GM21447 (cell line): ENCODE results near the gene NFIL3.
A peak's percentile ranks its signal among the peaks of the same experiment; 100 is the strongest.

Experiments
- ATAC-seq: cut with Tn5 transposase; IDR thresholded peaks from one replicate; pipeline ENCODE4 v1.9.1; 2021; ENCODE audit not compliant: unreplicated experiment

The NFIL3 gene

DNA sequence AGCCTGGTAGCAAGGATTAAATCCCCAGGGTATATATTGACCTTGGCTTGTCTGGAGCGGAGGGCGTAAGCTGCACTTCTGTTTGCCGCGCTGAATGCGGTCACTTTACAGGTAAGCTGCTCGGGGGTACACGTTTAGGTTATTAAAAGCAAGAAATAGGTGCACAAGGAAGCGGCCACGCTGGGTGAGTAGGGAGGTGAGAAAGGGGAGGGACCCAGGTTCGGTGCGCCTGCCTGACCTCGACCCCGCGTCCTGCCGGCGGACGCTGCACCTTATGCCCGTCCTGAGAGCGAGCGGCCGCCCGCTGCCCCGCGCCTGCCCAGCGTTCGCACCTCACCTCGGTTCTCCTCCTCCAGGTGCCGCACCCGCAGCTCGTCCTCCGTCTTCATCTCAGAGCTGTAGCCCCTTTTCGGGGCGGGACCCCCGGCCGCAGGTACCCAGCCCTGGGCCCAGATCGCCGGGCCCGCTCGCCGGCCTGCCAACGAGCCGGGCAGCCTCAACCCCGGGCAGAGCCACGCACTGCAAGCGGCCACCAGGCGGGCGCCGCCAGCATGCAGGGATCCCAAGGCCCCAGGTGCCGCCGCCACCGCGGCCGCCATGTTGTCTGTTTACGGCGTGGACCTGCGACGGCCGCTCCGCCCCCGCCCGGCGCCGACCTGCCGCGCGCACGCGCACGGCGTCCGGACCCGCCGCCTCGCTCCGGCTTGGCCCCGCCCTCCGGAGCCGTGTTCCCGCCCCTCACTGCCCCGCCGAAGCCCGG lies 62.2 kb downstream of the NFIL3 start, which contains the start of gene AUH:
TSS of gene AUH (minus strand) at position 628 of the 760 bp plus-strand sequence. CDS start at position 599, 29 bp downstream.
- ATAC-seq: peak; percentile 77

DNA sequence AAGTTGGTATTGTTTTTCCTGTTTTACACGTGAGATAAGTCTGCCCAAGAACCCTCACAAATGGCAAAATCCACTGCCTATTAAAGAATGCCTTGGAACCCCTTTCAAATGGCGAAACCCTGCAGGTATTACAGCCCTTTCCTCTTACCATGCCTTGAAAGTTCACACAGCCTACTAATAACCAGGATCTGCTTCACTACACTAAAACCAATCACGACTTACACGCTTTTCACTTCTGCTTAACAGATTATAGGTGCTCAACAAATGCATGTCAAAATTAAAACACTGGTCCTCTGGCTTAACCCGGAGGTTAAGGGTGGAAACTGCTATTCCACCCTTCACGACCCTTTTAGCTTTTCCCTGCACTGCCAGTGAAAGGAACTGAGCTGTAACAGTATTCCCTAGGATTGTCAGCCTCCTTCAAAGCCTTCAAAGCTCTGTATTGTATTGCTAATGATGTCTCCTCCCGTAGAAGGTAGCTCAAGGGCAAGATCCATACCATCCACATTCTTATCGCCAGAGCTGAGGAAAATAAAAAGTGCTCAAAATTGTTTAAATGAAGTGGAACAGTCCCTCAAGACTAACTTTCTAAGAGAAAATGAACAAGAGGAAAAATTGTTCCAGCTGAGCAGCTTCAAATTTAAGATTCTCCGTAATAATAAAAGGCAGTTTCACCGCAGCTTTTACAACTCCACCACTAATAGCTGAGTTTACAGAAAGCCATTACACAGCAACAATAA lies 62.9 kb downstream of the NFIL3 start:
- no peak for ATAC-seq

DNA sequence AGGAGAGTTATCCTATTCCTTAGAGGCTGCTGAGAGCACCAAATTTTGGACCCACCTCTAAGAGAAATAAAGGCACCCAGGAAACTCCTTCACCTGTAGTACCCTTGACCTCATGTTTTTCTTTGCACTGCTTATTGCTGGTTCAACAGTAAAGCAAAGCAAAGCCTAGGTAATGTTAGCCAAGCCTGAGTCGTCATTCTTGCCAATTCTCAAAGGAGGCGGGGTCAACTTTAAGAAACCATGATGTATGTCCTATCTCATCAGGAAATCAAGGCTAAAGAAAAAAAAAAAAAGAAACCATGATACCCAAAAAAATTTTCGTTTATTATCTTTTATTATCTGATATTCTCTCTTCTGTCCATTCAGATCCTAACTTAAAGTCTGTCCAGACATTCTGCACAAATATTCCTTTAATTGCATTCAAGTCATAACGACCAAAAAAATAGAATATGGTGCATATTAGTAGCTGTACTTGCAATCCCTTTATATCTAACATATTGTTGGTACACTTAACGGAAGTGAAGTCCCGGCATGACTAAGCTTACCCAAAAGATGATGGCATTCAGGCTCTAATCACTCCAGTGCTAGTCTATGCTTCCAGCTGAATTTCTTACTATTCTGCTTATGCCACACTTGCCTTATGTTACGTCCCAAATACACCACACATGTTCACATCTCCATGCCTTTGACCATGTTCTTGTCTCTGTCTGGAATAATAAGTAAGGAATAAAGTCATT lies 63.7 kb downstream of the NFIL3 start:
- no peak for ATAC-seq

DNA sequence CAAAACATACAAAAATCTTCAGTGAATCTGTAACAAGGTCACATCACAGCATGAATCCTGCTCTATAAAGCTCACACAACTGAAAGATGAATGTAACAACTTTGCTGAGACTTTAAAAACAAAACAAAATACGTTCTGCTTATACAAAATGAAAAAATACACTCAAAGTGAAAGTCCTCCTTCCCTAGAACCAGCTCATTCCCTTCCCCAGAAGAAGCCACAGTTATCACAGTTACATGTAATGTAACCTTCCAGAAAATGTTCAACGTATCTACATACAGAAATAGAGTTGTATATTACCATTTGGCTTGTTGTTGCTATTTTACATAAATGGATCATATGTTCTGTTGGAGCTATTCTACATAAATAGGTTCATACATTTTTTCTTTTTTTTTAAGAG lies 64.5 kb downstream of the NFIL3 start:
- ATAC-seq: no peak
